Stimulated activated CD4-positive, alpha-beta T cell treated with anti-CD3 and anti-CD28 coated beads, Interleukin-2, amount 100 ng/mL, for 48 hours (primary cell): ENCODE measurements around the gene PDZD7.
"Not testable (repeated sequence)": the region's sequence is repeated elsewhere in the genome, so short reads cannot be mapped to it uniquely, and the experiment has no call there.

ENCODE experiments used
- DNase-seq, 2 donors: peaks; one replicate each; pipeline ENCODE4 v3.0.0-alpha.2; 2020

Gene PDZD7

GRCh38 chr10:100981178-100981772, 49.7 kb downstream of the PDZD7 start:
- DNase-seq = no peak

- DNase-seq = no peak
These were observed 50.2 kb downstream of the PDZD7 start for GRCh38 chr10:100980711-100981110.

GRCh38 chr10:100980311-100980710, 50.6 kb downstream of the PDZD7 start:
- no peak for DNase-seq

- no peak for DNase-seq
These were observed 51.1 kb downstream of the PDZD7 start for GRCh38 chr10:100979791-100980272.

- no peak for DNase-seq
These were observed 52.1 kb downstream of the PDZD7 start for GRCh38 chr10:100978901-100979195.

- no peak for DNase-seq
These were observed 52.6 kb downstream of the PDZD7 start for GRCh38 chr10:100978121-100978900.

GRCh38 chr10:100977436-100977835, 53.5 kb downstream of the PDZD7 start:
- DNase-seq = no peak

- no peak for DNase-seq
These were observed 54.0 kb downstream of the PDZD7 start for GRCh38 chr10:100976906-100977305.

- DNase-seq = not testable (repeated sequence)
These were observed 55.5 kb downstream of the PDZD7 start for GRCh38 chr10:100975397-100975796.

- no peak for DNase-seq
These were observed 57.9 kb downstream of the PDZD7 start for GRCh38 chr10:100972904-100973535.

GRCh38 chr10:100972115-100972903, 58.6 kb downstream of the PDZD7 start:
- DNase-seq = no peak

- DNase-seq = no peak
These were observed 59.8 kb downstream of the PDZD7 start for GRCh38 chr10:100970914-100971811.

GRCh38 chr10:100970076-100970913, 60.6 kb downstream of the PDZD7 start:
- no peak for DNase-seq

- peak; percentile 42 to 45 for DNase-seq
These were observed 61.5 kb downstream of the PDZD7 start, which contains the start of gene SEMA4G for GRCh38 chr10:100969187-100970075. Gene SEMA4G, plus strand, starts transcription at chr10:100969504. Its CDS starts 3,409 bp downstream, at chr10:100972913.

- no peak for DNase-seq
These were observed 62.1 kb downstream of the PDZD7 start for GRCh38 chr10:100968863-100969186.

- DNase-seq = no peak
These were observed 62.7 kb downstream of the PDZD7 start for GRCh38 chr10:100968062-100968736.

GRCh38 chr10:100967332-100967731, 63.6 kb downstream of the PDZD7 start:
- DNase-seq = no peak

GRCh38 chr10:100966887-100967286, 64.0 kb downstream of the PDZD7 start:
- no peak for DNase-seq

GRCh38 chr10:100965820-100966219, 65.1 kb downstream of the PDZD7 start:
- no peak for DNase-seq

- no peak for DNase-seq
These were observed 67.1 kb downstream of the PDZD7 start for GRCh38 chr10:100963826-100964225.
